HepG2 (cell line): ENCODE results near the gene ODAPH. TPM values are rescaled to one million over a fixed set of nuclear protein-coding genes. Genes with fewer than 3 reads are reported as not detected.

ENCODE experiments used
- CBX2 ChIP-seq, 2 experiments: fragments of 200-600 bp in 1 of 2; sonication (generic); formaldehyde crosslinking in 1 of 2; IDR thresholded peaks; 2 replicates each; pipeline versions ENCODE4 v1.7.0 to v1.8.1; 2018 to 2022; ENCODE audit warnings: low read depth in 2 of 2, low read length in 1 of 2, mild to moderate bottlenecking in 1 of 2, missing genetic modification reagents in 1 of 2
- CENPBD1 ChIP-seq: sonication (generic); formaldehyde crosslinking; IDR thresholded peaks from 2 replicates; pipeline ENCODE4 v1.8.0; 2022; ENCODE audit warnings: missing genetic modification reagents, low read depth, mild to moderate bottlenecking, borderline replicate concordance
- E2F5 ChIP-seq: sonication (generic); formaldehyde crosslinking; conservative IDR thresholded peaks from 2 replicates; pipeline ENCODE4 v1.4.0; 2020; ENCODE audit warnings: missing genetic modification reagents
- ETV5 ChIP-seq: IDR thresholded peaks from 2 replicates; pipeline ENCODE4 v1.6.1; 2018; ENCODE audit warnings: missing biosample characterization, missing genetic modification reagents, inconsistent platforms, borderline replicate concordance
- GATAD1 ChIP-seq: IDR thresholded peaks from 2 replicates; pipeline ENCODE4 v1.6.1; 2016; ENCODE audit warnings: missing genetic modification reagents, missing compliant biosample characterization
- IKZF5 ChIP-seq: IDR thresholded peaks from 2 replicates; pipeline ENCODE4 v1.6.1; 2018; ENCODE audit warnings: missing genetic modification reagents, mild to moderate bottlenecking, missing compliant biosample characterization
- IRX3 ChIP-seq: sonication (generic); formaldehyde crosslinking; IDR thresholded peaks from 2 replicates; pipeline ENCODE4 v1.8.1; 2023; ENCODE audit warnings: mild to moderate bottlenecking, low read depth, missing genetic modification reagents, borderline replicate concordance
- JDP2 ChIP-seq: sonication (generic); formaldehyde crosslinking; IDR thresholded peaks from 2 replicates; pipeline ENCODE4 v1.8.1; 2022; ENCODE audit warnings: missing genetic modification reagents, borderline replicate concordance
- KAT2B ChIP-seq: fragments of 150-350 bp; IDR thresholded peaks from 2 replicates; pipeline ENCODE4 v1.6.1; 2014; ENCODE audit warnings: low read depth, low read length, borderline replicate concordance
- NFYB ChIP-seq: sonication (generic); formaldehyde crosslinking; IDR thresholded peaks from 2 replicates; pipeline ENCODE4 v1.4.0; 2020; ENCODE audit warnings: missing genetic modification reagents
- PAWR ChIP-seq: sonication (generic); formaldehyde crosslinking; IDR thresholded peaks from 2 replicates; pipeline ENCODE4 v1.4.0; 2020; ENCODE audit warnings: missing genetic modification reagents, mild to moderate bottlenecking, borderline replicate concordance
- REL ChIP-seq: sonication (generic); formaldehyde crosslinking; conservative IDR thresholded peaks from 2 replicates; pipeline ENCODE4 v1.8.0; 2022; ENCODE audit warnings: mild to moderate bottlenecking, missing genetic modification reagents, moderate library complexity
- SP1 ChIP-seq, 2 experiments: fragments of 450-650 bp in 1 of 2; sonication (generic) in 1 of 2; formaldehyde crosslinking in 1 of 2; IDR thresholded peaks; 2 replicates each; pipeline versions ENCODE4 v1.4.0 to v1.6.1; 2016 to 2020; ENCODE audit warnings: missing genetic modification reagents in 1 of 2
- ZNF224 ChIP-seq: sonication (generic); formaldehyde crosslinking; IDR thresholded peaks from 2 replicates; pipeline ENCODE4 v1.5.0; 2020; ENCODE audit warnings: mild to moderate bottlenecking, missing genetic modification reagents
- ZNF280B ChIP-seq: sonication (generic); formaldehyde crosslinking; IDR thresholded peaks from 2 replicates; pipeline ENCODE4 v1.5.0; 2020; ENCODE audit warnings: missing genetic modification reagents, mild to moderate bottlenecking, borderline replicate concordance
- ZNF335 ChIP-seq: sonication (generic); formaldehyde crosslinking; IDR thresholded peaks from 2 replicates; pipeline ENCODE4 v1.4.0; 2020; ENCODE audit warnings: missing genetic modification reagents
- ZNF354B ChIP-seq: sonication (generic); formaldehyde crosslinking; IDR thresholded peaks from 2 replicates; pipeline ENCODE4 v1.8.0; 2022; ENCODE audit warnings: mild to moderate bottlenecking, missing genetic modification reagents
- ZNF569 ChIP-seq: sonication (generic); formaldehyde crosslinking; IDR thresholded peaks from 2 replicates; pipeline ENCODE4 v1.5.0; 2020; ENCODE audit warnings: mild to moderate bottlenecking, missing genetic modification reagents, moderate library complexity, borderline replicate concordance
- ZNF713 ChIP-seq: sonication (generic); formaldehyde crosslinking; IDR thresholded peaks from 2 replicates; pipeline ENCODE4 v1.4.0; 2020; ENCODE audit warnings: mild to moderate bottlenecking, missing genetic modification reagents
- ZNF724P ChIP-seq: sonication (generic); formaldehyde crosslinking; IDR thresholded peaks from 2 replicates; pipeline ENCODE4 v1.8.0; 2022; ENCODE audit warnings: missing genetic modification reagents, borderline replicate concordance
- ZNF775 ChIP-seq: sonication (generic); formaldehyde crosslinking; IDR thresholded peaks from 2 replicates; pipeline ENCODE4 v1.4.0; 2020; ENCODE audit warnings: missing genetic modification reagents, mild to moderate bottlenecking, moderate library complexity, borderline replicate concordance
- ZNF792 ChIP-seq: IDR thresholded peaks from 2 replicates; pipeline ENCODE4 v1.6.1; 2016
- ZNF816 ChIP-seq: sonication (generic); formaldehyde crosslinking; IDR thresholded peaks from 2 replicates; pipeline ENCODE4 v1.8.0; 2022; ENCODE audit warnings: missing genetic modification reagents, mild to moderate bottlenecking, borderline replicate concordance
- ZSCAN12 ChIP-seq: sonication (generic); formaldehyde crosslinking; IDR thresholded peaks from 2 replicates; pipeline ENCODE4 v1.9.0; 2021; ENCODE audit warnings: mild to moderate bottlenecking, missing genetic modification reagents
- polyA plus RNA-seq, 8 experiments: library from polyadenylated mRNA; depleted of rRNA in 3 of 8; stranded (reverse) in 7 of 8; unstranded in 1 of 8; fragments of >200 nt; fragmentation: Illumina TruSeq in 4 of 8; extraction: Trizol in 4 of 8; gene quantifications; 2 replicates each; pipeline versions ENCODE4 v1.2.1 to v1.2.3, GENCODE V29; 2011 to 2016; ENCODE audit warnings: low read depth in 4 of 8, missing spikeins in 1 of 8, mixed read lengths in 1 of 8; ENCODE audit not compliant: insufficient read depth in 1 of 8
- total RNA-seq, 5 experiments: library from RNA; depleted of rRNA; stranded (reverse); fragments of >200 nt; fragmentation: Illumina TruSeq; extraction: Trizol; gene quantifications; 2 replicates each; pipeline ENCODE4 v1.2.3, GENCODE V29; 2016; ENCODE audit warnings: low read depth in 1 of 5

Gene ODAPH
- total and polyA plus RNA-seq, 2 of the 13 experiments (the other 11 are each of a cell fraction or from before 2014, with no cell fraction given), result 0.50 TPM; not detected in 1

GRCh38 chr4:75514131-75514948 is 41.5 kb upstream of the ODAPH start, which contains the start of the genes RCHY1 and THAP6 (continued):
- TF ChIP-seq ZNF724P, result peak; percentile 92
- peak; percentile 58; the same call in 1 of the 2 replicates for TF ChIP-seq ETV5 (CRISPR knock-in tag)
- no peak for TF ChIP-seq JDP2 (CRISPR knock-in tag)
- TF ChIP-seq REL (CRISPR knock-in tag), result 0 out of 2 replicates have a peak, but pooled peaks have one; percentile 30
- TF ChIP-seq CBX2 (IDR thresholded peaks at IDR 0.05; ENCODE audit: low read depth, low read length), result no peak
- TF ChIP-seq CBX2 (CRISPR knock-in tag; IDR thresholded peaks at IDR 0.05; ENCODE audit: low read depth), result no peak
- no peak; the same call in 1 of the 2 replicates for TF ChIP-seq ZNF280B (CRISPR knock-in tag)
- TF ChIP-seq ZNF713 (CRISPR knock-in tag), result no peak
- no peak for TF ChIP-seq ZNF224
- no peak for TF ChIP-seq KAT2B
- TF ChIP-seq ZNF569, result no peak
- no peak for TF ChIP-seq ZNF775
- TF ChIP-seq CENPBD1, result no peak; the same call in 1 of the 2 replicates
- peak; percentile 41; the same call in 1 of the 2 replicates for TF ChIP-seq ZNF335 (CRISPR knock-in tag)
- TF ChIP-seq IRX3 (CRISPR knock-in tag), result peak; percentile 42; the same call in 1 of the 2 replicates
- 0 out of 2 replicates have a peak, but pooled peaks have one; percentile 28 for TF ChIP-seq E2F5
- TF ChIP-seq ZSCAN12 (CRISPR knock-in tag), result no peak
- no peak for TF ChIP-seq ZNF354B (CRISPR knock-in tag)
- TF ChIP-seq ZNF816 (CRISPR knock-in tag), result no peak; the same call in 1 of the 2 replicates
- TF ChIP-seq GATAD1, result peak; percentile 90
- peak; percentile 31; the same call in 1 of the 2 replicates for TF ChIP-seq PAWR (CRISPR knock-in tag)
- TF ChIP-seq SP1 (IDR thresholded peaks at IDR 0.05), result no peak
- TF ChIP-seq SP1 (CRISPR knock-in tag; IDR thresholded peaks at IDR 0.05), result no peak; the same call in none of the 2 replicates
- TF ChIP-seq NFYB, result peak; percentile 54; the same call in 1 of the 2 replicates
- TF ChIP-seq IKZF5 (CRISPR knock-in tag), result peak; percentile 80
- TF ChIP-seq ZNF792, result peak; percentile 56; the same call in 1 of the 2 replicates
